ENCODE results near the gene GPR148. TPM values are rescaled to one million over a fixed set of nuclear protein-coding genes. Genes with fewer than 3 reads are reported as not detected.

GPR148 gene
- total RNA-seq, 1 experiment from 2014 or later, result not detected

DNA sequence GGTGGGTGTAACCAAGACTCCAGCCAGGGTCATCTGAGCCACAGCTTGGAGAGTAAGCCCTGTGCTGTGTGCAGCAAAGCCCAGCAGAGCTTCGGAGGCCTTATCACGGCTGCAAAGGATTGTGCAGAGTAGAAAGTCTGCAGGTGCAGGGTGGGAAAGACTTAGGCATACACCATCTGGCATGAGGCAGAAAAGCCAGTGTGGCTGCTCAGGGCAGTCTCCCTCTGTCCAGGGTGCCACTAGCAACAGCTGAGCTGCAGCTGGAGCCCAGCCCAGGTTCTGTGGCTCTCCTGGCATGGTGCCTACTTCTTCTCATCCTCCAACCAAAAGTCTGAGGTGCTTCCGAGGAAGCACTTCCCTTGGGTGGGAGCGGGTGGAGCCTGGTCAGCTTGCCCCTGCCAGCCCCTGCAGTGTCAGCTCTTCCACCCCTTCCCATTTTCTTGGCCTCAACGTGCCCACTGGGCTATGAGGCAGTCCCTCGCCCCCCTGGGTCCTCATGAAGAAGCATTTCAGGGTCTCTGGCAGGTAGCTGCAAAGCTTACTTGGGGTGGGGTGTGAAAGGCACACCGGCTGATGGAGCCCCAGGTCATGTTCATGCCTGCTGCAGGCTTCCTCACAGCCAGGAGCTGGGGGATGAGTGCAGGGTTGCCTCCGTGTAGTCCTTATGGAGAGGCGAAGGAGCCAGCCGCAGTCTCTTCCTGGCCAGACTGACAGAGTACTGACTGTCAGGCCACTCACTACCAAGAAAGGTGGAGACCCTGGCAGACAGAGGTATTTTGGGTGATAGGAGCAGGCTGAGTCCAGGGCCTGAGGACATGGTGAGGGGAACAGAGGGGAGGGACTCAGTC is 31.3 kb downstream of the GPR148 start:
- TF ChIP-seq, protein P1, sequence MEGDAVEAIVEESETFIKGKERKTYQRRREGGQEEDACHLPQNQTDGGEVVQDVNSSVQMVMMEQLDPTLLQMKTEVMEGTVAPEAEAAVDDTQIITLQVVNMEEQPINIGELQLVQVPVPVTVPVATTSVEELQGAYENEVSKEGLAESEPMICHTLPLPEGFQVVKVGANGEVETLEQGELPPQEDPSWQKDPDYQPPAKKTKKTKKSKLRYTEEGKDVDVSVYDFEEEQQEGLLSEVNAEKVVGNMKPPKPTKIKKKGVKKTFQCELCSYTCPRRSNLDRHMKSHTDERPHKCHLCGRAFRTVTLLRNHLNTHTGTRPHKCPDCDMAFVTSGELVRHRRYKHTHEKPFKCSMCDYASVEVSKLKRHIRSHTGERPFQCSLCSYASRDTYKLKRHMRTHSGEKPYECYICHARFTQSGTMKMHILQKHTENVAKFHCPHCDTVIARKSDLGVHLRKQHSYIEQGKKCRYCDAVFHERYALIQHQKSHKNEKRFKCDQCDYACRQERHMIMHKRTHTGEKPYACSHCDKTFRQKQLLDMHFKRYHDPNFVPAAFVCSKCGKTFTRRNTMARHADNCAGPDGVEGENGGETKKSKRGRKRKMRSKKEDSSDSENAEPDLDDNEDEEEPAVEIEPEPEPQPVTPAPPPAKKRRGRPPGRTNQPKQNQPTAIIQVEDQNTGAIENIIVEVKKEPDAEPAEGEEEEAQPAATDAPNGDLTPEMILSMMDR (conservative IDR thresholded peaks at IDR 0.05), result no peak
- Histone ChIP-seq H4K5ac (ENCODE audit: insufficient read length, low read depth, low read length) (no peak overlapping the region), H3T11ph (ENCODE audit: low read length) (no peak overlapping the region), H2BK15ac (ENCODE audit: low read depth, low read length) (no peak overlapping the region), H2BK120ac (ENCODE audit: low read depth, low read length, poor library complexity, severe bottlenecking) (no peak overlapping the region), H3K4me1 (ENCODE audit: insufficient read depth, low read length) (no peaks in the 10 kb centered on the region), H4K91ac (ENCODE audit: insufficient read length, low read depth, low read length) (no peak overlapping the region), H3K27me3 (ENCODE audit: insufficient read depth, low read length) (no peaks in the 10 kb centered on the region; the same call in 1 of the 2 replicates), H3K79me1 (ENCODE audit: insufficient read depth, low read depth, low read length, poor library complexity, severe bottlenecking) (no peaks in the 10 kb centered on the region), H4K20me1 (ENCODE audit: control insufficient read depth, insufficient read depth, insufficient read length) (no peaks in the 10 kb centered on the region), H2BK5ac (ENCODE audit: insufficient read length, low read length) (no peak overlapping the region), H3K23me2 (ENCODE audit: insufficient read length, low read depth, low read length, poor library complexity, severe bottlenecking) (peaks cover 10% of the 10 kb centered on the region), H2BK12ac (ENCODE audit: insufficient read length, low read depth, low read length) (no peak overlapping the region), H3K4me2 (ENCODE audit: insufficient read depth, insufficient read length, low read length) (no peak overlapping the region), H3K9me3 (ENCODE audit: control insufficient read depth, low read depth, low read length) (no peaks in the 10 kb centered on the region), H3K14ac (ENCODE audit: insufficient read depth, low read length) (no peak overlapping the region), H2BK20ac (ENCODE audit: low read depth, low read length, poor library complexity, severe bottlenecking) (no peak overlapping the region), H3K27ac (ENCODE audit: insufficient read length, low read depth, low read length) (no peak overlapping the region), H3K23ac (ENCODE audit: insufficient read length, low read depth, low read length) (no peak overlapping the region), H4K8ac (replicated peaks; ENCODE audit: insufficient read length, low read depth, low read length) (no peak overlapping the region), H3K79me2 (ENCODE audit: insufficient read depth, low read length) (no peaks in the 10 kb centered on the region), H3K9ac (ENCODE audit: extremely low read depth, insufficient read length, low read length) (no peak overlapping the region), H3K4ac (ENCODE audit: low read depth, low read length) (no peak overlapping the region), H2AK5ac (ENCODE audit: insufficient read length, low read length) (no peak overlapping the region), H3K56ac (ENCODE audit: insufficient read length, low read depth, low read length) (no peak overlapping the region), H3K18ac (ENCODE audit: insufficient read length, low read depth, low read length) (no peak overlapping the region), H2AFZ (ENCODE audit: low read length) (no peak overlapping the region)
- Mint-ChIP-seq H3K27ac (no peak overlapping the region; a peak in 1 of 7 replicates), H3K9me3 (no peaks in the 10 kb centered on the region; a peak in 1 of 5 replicates), H3K27me3 (ENCODE audit: low read depth) (peaks cover 42% of the 10 kb centered on the region), H3K36me3 (ENCODE audit: insufficient read depth in 1 of 3, low read depth in 3 of 3) (no peaks in the 10 kb centered on the region), H3K4me1 (peaks cover 13% of the 10 kb centered on the region in 2 experiments), H3K4me3 (no peak overlapping the region)
- WGBS (ENCODE audit: extremely low coverage, insufficient read length, low lambda C conversion rate), result no CpG with 5 or more reads among the region's 10 CpGs
- no peak for DNase-seq

All from H9 (cell line).